Rectal smooth muscle tissue (tissue), 1 donor: ENCODE data around the gene LRRC59.

Source experiments
- H3K27ac ChIP-seq: one replicate; pipeline ENCODE4 v1.7.0; 2013; ENCODE audit warnings: low read depth, low read length, inconsistent platforms
- H3K27me3 ChIP-seq: one replicate; pipeline ENCODE4 v1.7.0; 2013; ENCODE audit warnings: low read length; ENCODE audit not compliant: control insufficient read depth, insufficient read depth
- H3K36me3 ChIP-seq: one replicate; pipeline ENCODE4 v1.7.0; 2013; ENCODE audit warnings: low read length; ENCODE audit not compliant: control insufficient read depth, insufficient read depth
- H3K4me1 ChIP-seq: one replicate; pipeline ENCODE4 v1.7.0; 2013; ENCODE audit warnings: low read length; ENCODE audit not compliant: control insufficient read depth, insufficient read depth
- H3K4me3 ChIP-seq: one replicate; pipeline ENCODE4 v1.7.0; 2013; ENCODE audit warnings: low read length
- H3K9ac ChIP-seq: one replicate; pipeline ENCODE4 v1.7.0; 2013; ENCODE audit warnings: low read length

The LRRC59 gene

DNA sequence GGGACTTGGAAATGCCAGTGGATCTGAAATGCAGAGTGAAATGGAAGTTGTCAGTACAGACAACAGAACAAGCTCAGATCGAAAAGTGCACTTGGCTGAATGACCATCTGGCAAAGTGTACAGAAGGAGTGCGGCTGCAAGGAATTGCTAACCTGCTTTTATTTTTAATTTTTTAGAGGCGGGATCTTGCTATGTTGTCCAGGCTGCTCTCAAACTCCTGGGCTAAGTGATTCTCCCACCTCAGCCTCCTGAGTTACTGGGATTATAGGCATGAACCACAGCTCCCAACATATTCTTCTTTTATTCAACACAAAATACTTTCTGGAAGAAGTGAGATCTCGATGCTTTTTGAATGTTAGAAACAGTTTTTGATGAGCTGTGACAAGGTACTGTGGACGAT, 3.6 kb downstream of the LRRC59 start:
- H3K36me3 ChIP-seq, result peaks cover 26% of the 10 kb centered on the region
- no peak overlapping the region for H3K27ac ChIP-seq
- H3K9ac ChIP-seq, result no peak overlapping the region
- H3K4me3 ChIP-seq, result no peak overlapping the region
- H3K27me3 ChIP-seq, result no peaks in the 10 kb centered on the region
- H3K4me1 ChIP-seq, result peaks cover 8% of the 10 kb centered on the region

DNA sequence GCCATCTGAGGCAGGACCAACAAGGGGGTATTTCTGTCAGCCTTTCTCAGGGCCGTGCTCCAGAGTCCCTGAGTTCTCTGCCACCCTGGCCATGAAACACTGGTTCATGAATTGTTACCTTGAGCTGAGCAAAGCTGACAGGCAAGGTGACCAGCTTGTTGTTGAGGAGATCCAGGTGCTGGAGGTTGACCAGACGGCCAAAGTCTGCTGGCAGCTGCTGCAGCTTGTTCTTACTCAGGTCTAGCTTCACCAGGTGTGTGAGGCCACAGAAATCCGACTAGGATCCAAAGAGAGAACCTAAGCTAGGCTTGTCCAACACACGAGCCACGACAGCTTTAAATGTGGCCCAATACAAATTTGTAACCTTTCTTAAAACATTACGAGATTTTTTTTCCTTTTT, 4.7 kb downstream of the LRRC59 start:
- no peak overlapping the region for H3K27ac ChIP-seq
- no peak overlapping the region for H3K9ac ChIP-seq
- H3K4me1 ChIP-seq, result peaks cover 8% of the 10 kb centered on the region
- no peaks in the 10 kb centered on the region for H3K27me3 ChIP-seq
- no peak overlapping the region for H3K4me3 ChIP-seq
- peaks cover 33% of the 10 kb centered on the region for H3K36me3 ChIP-seq

DNA sequence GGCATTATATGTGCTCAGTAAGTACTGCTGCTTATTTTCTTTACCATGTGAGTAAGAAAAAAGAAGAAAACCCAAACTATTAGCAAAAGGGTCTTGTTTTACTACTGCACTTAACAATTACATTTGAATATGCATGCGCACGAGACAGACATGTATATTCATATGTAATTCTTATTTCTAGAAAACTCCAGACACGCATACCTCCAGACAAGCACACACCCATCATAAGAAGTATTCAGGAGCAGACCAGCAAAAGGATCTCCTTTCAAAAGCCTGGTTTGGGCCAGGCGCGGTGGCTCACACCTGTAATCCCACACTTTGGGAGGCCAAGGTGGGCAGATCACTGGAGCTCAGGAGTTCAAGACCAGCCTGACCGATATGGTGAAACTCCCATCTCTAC, 7.8 kb downstream of the LRRC59 start:
- Histone ChIP-seq H3K4me3 (no peak overlapping the region), H3K27me3 (no peaks in the 10 kb centered on the region), H3K4me1 (no peaks in the 10 kb centered on the region), H3K27ac (no peak overlapping the region), H3K36me3 (peaks cover 50% of the 10 kb centered on the region), H3K9ac (no peak overlapping the region)

DNA sequence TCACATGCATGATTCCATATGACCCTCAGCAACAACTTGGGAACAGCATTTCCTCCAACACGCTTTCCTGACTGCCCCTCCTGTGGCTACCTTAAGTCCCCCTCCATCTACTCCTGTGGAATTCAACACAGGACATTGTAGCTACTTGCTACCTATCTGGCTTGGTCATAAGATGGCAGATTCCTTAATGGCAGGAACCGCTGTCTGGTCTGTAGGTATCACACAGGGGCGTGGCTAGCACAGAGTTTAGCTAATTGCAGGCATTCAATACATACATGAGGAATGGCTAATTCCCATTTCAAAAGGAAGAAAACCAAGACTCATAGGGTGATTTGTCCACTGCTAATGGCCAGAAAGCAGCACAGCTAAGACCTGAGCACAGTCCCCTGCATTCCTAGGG, 8.6 kb downstream of the LRRC59 start:
- Histone ChIP-seq H3K27me3 (no peaks in the 10 kb centered on the region), H3K36me3 (peaks cover 51% of the 10 kb centered on the region), H3K4me3 (no peak overlapping the region), H3K4me1 (no peaks in the 10 kb centered on the region), H3K9ac (no peak overlapping the region), H3K27ac (no peak overlapping the region)

DNA sequence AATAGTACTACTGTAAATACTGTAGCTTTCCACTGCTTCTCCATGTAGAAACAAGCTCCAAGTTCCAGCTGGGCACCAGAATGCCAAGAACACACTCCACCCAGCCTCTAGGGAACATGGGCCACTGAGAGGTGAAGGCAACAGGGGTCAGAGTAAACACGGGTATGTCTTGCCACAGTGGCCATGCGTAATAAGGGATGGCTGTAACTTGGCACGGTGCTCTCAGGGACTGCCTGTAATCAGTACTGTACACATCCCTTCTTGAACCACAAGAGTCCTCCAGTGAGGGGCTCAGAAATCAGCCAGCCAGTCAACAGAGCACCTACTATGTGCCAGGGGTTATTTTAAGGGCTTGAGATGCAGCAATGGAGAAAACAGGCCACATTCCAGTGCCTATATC, 10.8 kb downstream of the LRRC59 start:
- Histone ChIP-seq H3K36me3 (peaks cover 50% of the 10 kb centered on the region), H3K27me3 (no peaks in the 10 kb centered on the region), H3K27ac (no peak overlapping the region), H3K4me1 (no peaks in the 10 kb centered on the region), H3K9ac (no peak overlapping the region), H3K4me3 (no peak overlapping the region)

DNA sequence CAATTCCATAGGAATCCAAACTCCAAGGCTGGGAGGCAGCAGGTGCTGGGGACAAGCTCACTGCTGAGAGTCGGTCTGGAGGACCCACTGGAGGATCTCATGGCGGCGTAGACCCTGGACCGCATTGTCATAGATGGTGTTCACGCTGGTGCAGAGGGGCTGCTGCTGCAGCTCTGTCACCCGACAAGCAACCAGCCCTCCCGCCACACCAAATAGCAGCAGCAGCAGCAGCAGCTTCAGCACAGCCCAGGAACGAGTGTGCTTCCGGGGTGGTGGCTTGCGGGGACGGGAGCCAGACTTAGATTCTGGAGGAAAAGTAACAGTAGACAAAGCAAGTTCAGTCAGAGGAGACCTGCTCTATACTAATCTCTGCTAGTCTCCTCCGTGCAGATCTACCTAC, 14.4 kb downstream of the LRRC59 start:
- Histone ChIP-seq H3K36me3 (peaks cover 47% of the 10 kb centered on the region), H3K9ac (no peak overlapping the region), H3K4me1 (no peaks in the 10 kb centered on the region), H3K27ac (no peak overlapping the region), H3K27me3 (no peaks in the 10 kb centered on the region), H3K4me3 (no peak overlapping the region)

DNA sequence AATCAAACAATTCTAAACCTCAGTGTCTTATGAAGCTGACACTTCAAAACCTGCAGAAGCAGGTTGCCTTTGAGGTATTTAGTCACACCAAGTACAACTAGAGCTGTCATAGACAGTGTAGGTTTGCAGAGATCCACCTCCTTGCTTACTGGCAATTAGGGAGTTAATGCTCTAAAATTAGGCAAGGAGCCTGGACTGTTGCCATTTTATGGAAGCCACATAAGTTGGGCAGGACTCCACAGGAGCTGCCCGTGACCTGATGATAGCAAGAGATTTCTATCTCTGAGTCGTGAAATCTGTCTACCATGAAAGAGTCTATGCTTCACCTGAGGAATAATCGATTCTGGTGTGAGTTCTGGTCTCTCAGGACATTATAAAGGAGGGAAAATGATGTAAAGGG, 15.4 kb downstream of the LRRC59 start:
- no peaks in the 10 kb centered on the region for H3K4me1 ChIP-seq
- no peaks in the 10 kb centered on the region for H3K27me3 ChIP-seq
- H3K4me3 ChIP-seq, result no peak overlapping the region
- H3K27ac ChIP-seq, result no peak overlapping the region
- peaks cover 38% of the 10 kb centered on the region for H3K36me3 ChIP-seq
- no peak overlapping the region for H3K9ac ChIP-seq

DNA sequence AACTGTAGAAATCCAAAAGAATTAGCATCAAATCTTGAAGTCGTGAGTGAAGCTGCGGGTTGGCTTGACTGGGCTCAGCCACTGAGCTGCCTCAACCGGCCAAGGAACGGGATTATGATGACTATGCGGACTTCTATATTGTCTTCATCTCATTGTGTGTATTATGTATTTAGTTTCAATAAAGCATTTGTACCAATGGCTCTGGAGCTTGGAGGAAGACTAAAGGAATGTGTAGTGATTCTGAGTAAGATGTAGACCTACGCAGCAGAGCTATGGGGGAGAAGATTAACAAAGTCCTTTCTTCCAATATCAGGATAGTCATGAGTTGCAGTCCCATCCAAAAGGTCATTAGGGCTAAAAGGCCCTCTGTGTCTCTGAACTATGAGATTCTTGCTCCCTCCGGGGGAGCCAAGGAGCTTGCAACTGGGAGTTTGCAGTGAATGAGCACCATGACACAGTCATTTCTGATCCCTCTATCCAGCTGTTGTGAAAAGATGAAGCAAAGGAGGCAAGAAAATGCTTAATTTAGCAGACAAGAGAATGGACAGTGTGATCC, 16.0 kb downstream of the LRRC59 start:
- Histone ChIP-seq H3K36me3 (peaks cover 35% of the 10 kb centered on the region), H3K4me3 (no peak overlapping the region)

DNA sequence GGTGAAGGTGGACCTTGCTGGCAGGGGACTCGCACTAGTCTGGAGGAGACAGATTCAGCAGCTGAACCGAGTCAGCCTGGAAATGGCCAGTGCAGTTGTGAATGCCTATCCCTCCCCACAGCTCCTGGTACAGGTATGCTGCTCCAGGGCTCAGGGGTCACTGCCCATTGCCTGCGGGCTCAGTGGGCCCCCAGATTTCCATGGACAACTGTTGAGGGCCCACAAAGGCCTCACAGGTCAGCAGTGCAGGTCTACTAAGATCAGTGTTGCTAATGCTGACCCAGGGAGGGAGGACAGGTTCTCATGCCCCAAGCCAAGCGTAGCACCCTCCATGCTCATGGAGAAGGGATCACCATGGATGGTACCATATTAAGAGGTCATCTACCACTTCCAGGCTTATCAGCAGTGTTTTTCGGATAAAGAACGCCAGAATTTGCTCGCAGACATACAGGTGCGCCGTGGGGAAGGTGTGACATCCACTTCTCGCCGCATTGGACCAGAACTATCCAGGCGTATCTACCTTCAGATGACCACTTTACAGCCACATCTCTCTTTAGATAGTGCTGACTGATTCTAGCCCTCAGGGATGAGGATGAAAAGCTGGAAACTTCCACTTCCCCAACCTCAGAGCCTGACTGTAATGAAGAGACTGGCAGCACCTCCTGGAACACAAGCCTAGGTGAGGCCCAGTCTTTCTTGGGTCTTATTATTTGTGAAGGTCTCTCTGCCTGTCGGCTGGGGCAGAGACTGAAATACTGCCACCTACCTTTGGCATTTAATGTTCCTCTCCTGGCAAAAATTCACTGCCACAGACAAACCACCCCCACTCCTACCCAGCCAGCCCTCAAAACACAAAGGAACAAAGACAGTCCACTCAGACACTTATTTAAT, 16.7 kb downstream of the LRRC59 start:
- Histone ChIP-seq H3K36me3 (peaks cover 35% of the 10 kb centered on the region), H3K27ac (no peak overlapping the region), H3K27me3 (no peaks in the 10 kb centered on the region)

More for the DNA sequence above, 16.0 kb downstream of the LRRC59 start:
- Histone ChIP-seq H3K4me1 (no peaks in the 10 kb centered on the region), H3K27me3 (no peaks in the 10 kb centered on the region), H3K27ac (no peak overlapping the region), H3K9ac (no peak overlapping the region)

DNA sequence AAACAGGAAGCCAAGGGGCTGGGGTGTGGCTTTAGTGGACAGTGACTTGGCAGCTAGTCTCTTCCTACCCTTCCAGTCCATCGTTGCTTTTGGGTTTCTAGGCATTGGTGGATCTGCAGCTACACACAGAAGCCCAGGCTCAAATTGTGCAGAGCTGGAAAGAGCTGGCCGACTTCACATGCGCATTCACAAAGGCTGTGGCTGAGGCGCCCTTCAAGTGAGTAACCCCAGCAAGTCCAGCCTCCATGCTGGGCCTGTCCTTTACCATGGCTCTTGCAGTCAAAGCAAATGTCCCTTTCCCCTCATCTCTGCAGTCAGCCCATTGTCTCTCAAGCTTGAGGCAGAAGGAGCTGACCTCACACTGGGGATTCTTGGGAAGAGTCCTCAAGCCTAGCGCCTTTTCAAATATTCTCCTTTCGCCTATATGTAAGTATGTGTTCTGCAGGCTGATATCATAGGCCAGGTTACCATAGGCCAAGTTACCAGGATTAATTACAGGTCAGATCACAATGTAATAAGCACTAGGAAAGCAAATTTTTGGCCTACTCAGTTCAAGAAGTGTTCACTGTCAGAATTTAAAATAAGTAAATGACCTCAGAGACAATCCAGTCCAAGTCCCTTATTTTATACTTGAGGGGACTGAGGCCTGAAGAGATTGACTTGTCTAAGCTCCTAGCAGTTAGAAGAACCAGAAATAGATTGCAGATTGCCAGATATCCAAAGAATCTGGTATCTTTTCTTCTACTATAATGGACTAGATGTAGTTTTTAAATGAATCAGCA, 17.8 kb downstream of the LRRC59 start:
- Histone ChIP-seq H3K27ac (no peak overlapping the region), H3K4me3 (no peak overlapping the region), H3K36me3 (peaks cover 27% of the 10 kb centered on the region), H3K9ac (no peak overlapping the region), H3K4me1 (no peaks in the 10 kb centered on the region), H3K27me3 (no peaks in the 10 kb centered on the region)

More for the DNA sequence above, 16.7 kb downstream of the LRRC59 start:
- no peaks in the 10 kb centered on the region for H3K4me1 ChIP-seq
- H3K4me3 ChIP-seq, result no peak overlapping the region
- no peak overlapping the region for H3K9ac ChIP-seq

DNA sequence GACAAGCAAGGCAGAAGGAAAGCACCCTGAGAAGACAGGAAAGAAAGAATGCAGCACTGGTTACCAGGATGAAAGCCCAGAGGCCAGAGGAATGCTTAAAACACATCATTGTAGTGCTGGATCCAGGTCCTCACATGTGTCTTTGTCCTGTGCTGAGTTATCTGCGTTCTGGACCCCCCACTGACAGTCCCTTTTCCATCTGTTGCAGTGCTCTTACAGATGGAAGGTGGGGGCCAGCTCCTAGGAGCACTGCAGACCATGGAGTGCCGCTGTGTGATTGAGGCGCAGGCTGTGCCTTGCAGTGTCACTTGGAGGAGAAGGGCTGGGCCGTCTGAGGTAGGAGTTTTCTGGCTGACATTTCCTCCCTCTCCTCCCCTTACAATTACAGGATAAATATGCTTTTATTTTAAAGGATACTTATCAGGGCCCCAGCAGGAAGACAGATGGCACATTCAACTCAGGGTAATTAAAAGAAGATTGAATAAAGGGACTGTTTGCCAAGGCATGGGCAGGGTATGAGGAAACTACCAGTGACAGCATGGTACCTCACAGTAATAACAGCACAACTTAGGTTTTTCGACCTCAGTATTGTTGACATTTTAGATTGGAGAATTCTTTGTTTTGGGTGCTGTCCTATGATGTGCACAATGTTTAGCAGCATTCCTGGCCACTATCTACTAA, 21.3 kb downstream of the LRRC59 start:
- H3K4me1 ChIP-seq, result peaks cover 5% of the 10 kb centered on the region
- H3K9ac ChIP-seq, result no peak overlapping the region
- H3K27me3 ChIP-seq, result no peaks in the 10 kb centered on the region
- no peak overlapping the region for H3K27ac ChIP-seq
- H3K36me3 ChIP-seq, result peaks cover 8% of the 10 kb centered on the region
- H3K4me3 ChIP-seq, result no peak overlapping the region

DNA sequence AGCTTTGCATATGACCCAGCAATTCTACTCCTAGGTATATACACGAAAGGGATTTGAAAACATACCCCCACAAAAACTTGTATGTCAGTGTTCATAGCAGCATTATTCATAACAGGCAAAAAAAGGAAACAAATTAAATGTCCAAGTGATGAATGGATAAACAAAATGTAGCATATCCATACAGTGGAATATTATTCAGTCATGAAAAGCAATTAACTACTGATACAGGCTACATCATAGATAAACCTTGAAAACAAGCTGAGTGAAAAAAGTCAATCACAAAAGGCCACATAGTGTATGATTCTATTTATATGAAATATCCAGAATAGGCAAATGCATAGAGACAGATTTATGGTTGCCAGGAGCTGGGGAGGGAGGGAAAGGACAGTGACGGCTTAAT, 23.6 kb downstream of the LRRC59 start:
- Histone ChIP-seq H3K27me3 (no peaks in the 10 kb centered on the region), H3K27ac (no peak overlapping the region), H3K9ac (no peak overlapping the region)

More for the DNA sequence above, 23.6 kb downstream of the LRRC59 start:
- H3K36me3 ChIP-seq, result peaks cover 11% of the 10 kb centered on the region
- peaks cover 5% of the 10 kb centered on the region for H3K4me1 ChIP-seq
- H3K4me3 ChIP-seq, result no peak overlapping the region
